Right ventricle myocardium superior (tissue), 1 donor: ENCODE data around the gene RIOK3. TPM values are rescaled to one million over a fixed set of nuclear protein-coding genes. Genes with fewer than 3 reads are reported as not detected.

Source experiments
- ATAC-seq: fragments of 200-7000 bp; cut with Tn5 transposase; one replicate; pipeline ENCODE4 v1.9.1; 2020; ENCODE audit warnings: mild to moderate bottlenecking; ENCODE audit not compliant: poor library complexity
- DNase-seq: peaks from one replicate; pipeline ENCODE4 v3.0.0-alpha.2; 2020
- intact Hi-C: fragments of 100-400 bp; cut with DNase I; formaldehyde crosslinking; loops from one replicate; pipeline ENCODE4 v1.11.2; 2022
- total RNA-seq: library from RNA; stranded (reverse); fragmentation: NEBNext Ultra II Directional; extraction: Animal tissue kit (Norgen Biotek cat#: 25700); gene quantifications from one replicate; pipeline ENCODE4 v1.2.1, GENCODE V29; 2021
- donor health status: DM: no; HTN: yes; CAD: no; lungs with severe emphysema.

Gene RIOK3
- total RNA-seq, 1 donor from 2014 or later, result 51.5 TPM

DNA sequence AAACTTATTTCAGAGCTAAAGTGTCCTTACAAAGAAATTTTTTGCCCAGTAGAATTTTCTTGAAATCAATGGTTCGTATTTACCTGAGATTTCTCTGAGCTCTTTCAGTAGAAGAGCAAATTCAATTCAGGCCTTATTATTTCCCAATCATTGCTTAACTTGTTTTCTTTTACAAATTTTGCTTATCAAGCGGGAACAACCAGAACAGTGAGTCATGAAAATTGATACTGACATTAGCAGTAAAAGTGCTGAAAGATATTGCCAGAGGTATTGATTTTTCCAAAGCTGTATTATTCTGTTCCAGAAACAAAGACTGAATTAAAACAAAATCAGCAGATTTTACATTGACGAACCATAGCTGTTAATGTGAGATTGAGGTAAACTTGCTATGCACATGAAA lies 10.1 kb upstream of the RIOK3 start:
- ATAC-seq (no peak), DNase-seq (no peak)
- intact Hi-C loops, result no loop called here

- ATAC-seq (no peak), DNase-seq (no peak)
Observed at GRCh38 chr18:23448291-23448690, 4.8 kb upstream of the RIOK3 start.

GRCh38 chr18:23450022-23450421 lies 3.1 kb upstream of the RIOK3 start:
- no peak for DNase-seq
- ATAC-seq, result no peak
- intact Hi-C loops, result no loop called here

More at GRCh38 chr18:23448291-23448690, 4.8 kb upstream of the RIOK3 start:
- intact Hi-C loops, result no loop called here

- intact Hi-C loops, result no loop called here
- DNase-seq, result no peak
- ATAC-seq, result no peak
Observed at GRCh38 chr18:23451011-23451410, 2.1 kb upstream of the RIOK3 start.

- intact Hi-C loops, result no loop called here
- ATAC-seq (no peak), DNase-seq (no peak)
Observed at GRCh38 chr18:23451491-23451890, 1.6 kb upstream of the RIOK3 start.

DNA sequence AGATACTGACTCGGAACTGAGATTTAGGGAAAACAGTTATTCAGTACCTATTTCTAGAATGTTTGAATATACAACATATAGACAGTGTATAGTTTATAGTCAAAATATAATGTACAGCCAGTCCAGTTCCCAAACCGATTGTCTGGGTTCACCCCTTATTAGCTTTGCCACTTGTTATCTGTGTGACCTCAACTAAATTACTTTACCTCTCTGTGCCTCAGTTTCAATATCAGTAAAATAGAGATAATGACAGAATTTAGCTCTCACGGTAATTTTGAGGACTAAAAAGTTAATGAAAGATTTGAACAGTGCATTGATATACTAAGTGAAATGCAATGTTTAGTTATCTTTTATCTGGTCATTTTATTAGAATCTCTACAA lies 750 bp upstream of the RIOK3 start:
- DNase-seq (no peak), ATAC-seq (no peak)
- intact Hi-C loops, result no loop called here

DNA sequence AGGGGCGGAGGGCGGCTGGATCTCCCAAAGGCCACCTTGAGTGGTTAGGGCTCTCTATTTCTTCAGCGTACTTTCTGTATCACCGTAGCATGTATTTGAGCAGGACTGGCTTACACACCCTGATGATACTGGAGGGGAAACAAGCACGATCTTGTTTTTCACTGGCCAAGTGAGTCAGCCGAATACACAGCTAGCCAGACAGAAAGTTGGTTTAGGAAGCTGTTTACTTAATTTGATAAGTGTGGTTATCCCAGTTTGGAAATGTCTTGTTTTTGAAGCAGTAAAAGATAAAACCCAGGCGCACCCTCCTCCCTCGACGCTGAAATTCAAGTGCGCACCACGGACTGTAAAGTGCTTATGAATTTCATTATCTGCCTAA lies 582 bp downstream of the RIOK3 start:
- ATAC-seq, result peak; percentile 21
- intact Hi-C loops, result no loop called here

GRCh38 chr18:23456835-23457234 lies 3.7 kb downstream of the RIOK3 start:
- no peak for ATAC-seq
- DNase-seq, result no peak
- intact Hi-C loops, result no loop called here

More for the DNA sequence above, 582 bp downstream of the RIOK3 start:
- DNase-seq, result no peak

DNA sequence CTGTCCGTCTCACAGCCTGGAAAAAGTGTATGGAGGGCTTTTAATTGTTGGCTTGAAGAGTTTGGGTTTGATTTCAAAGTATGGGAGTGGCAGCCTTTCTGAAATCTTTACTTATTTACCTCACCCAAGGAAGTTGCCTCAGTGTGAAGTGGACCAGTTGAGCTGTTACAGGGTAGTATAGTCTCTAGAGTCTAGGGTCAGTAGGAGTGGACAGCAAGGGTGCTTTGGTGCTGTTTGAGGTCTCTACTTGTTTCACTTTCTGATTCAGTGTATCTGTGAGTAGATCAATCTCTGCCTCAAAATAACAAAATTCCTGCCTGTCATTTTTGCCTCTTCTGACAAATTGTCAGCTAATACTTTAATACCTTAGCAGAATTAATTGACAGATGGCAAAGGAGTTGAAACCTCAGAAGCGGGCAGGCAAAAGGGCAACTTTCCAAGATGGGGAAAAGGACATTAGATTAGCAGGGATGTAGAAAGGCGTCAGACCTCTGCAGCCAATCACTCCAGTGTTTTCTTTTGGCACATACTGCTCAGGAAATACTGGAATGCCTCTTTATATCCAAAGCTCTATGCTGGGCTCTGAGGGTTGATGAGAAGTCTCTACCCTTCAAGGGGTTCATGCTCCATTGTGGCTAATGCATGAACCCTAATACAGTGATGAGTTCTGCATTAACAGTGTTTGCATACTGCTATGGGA lies 5.9 kb downstream of the RIOK3 start:
- no peak for DNase-seq
- intact Hi-C loops, result no loop called here
- peak; percentile 24 for ATAC-seq

GRCh38 chr18:23459530-23459921 lies 6.4 kb downstream of the RIOK3 start:
- intact Hi-C loops, result no loop called here
- ATAC-seq (no peak), DNase-seq (no peak)

DNA sequence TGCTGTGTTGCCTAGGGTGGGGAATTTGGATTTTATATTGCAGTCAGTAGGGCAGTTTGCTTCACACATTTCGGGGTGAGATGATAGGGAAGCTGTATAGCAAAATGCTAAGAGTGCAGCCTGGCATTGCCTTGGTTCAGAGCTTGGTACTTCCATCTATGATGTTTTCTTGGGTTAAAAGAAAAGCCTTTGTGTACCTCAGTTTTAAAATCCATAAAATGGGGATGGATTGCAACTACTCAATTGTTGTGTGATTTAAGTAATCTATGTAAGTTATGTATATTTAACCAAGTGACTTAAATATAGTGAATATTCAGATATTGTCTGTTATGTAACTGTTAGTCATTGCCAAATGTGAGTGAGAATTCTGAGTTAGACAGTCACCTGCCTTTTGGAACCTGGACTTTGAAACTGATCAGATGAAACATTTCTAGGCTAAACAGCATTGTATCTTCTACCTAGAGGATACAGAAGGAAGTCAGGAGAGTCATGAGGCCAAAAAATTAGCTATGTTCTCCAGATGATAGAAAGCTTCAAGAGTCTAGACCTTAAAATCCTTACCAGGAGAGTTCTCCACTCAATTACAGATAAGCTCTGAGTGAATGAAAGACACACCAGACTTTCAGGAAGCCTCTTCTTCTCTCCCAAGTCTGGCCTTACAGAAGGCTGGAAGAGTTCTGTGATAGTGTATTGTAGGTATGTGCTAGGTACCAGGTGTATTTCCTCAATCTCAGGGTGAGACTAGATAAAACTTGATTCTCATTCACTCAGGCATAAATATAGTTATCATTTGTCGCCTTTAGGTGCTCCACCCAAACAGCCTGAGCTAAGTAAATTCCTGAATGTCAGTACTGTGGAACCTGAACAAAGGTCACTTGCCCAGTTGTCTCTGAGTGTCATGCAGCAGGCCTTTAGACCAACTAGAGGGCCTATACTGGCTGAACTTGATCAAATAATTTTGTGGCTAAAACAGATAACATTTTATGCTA lies 7.5 kb downstream of the RIOK3 start:
- DNase-seq (no peak), ATAC-seq (peak; percentile 49)
- intact Hi-C loops, result no loop called here

- no peak for ATAC-seq
- intact Hi-C loops, result no loop called here
- no peak for DNase-seq
Observed at GRCh38 chr18:23462876-23463275, 9.8 kb downstream of the RIOK3 start.

DNA sequence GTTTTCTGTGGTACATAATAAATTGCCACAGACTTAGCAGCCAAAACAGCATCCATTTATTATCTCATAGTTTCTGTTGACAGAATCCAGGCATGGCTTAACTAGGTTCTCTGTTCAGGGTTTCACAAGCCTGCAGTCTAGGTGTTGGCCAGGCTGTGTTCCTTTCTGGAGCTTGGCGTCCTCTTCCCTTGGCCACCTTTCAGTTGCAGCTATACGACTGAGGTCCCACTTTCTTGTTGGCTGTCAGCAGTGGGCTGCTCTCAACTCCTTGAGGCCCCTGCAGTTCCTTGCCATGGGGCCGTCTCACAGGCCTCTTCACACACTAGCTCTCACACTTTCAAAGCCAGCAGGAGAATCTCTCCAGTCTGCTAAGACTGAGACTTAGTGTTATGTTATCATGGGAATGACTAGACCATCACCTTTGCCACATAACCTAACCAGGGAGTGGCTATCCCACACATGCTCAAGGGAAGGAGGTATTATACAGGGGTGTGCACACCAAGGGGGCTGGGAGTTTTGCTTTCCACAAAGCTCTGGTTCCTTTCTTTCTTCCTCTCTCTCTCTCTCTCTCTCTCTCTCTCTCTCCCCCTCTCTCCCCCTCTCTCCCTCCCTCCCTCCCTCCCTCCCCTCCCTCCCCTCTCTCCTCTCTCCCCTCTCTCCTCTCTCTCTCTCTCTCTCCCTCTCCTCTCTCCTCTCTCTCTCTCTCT lies 15.8 kb downstream of the RIOK3 start:
- intact Hi-C loops, result no loop called here
- ATAC-seq (peak; percentile 43), DNase-seq (no peak)

- intact Hi-C loops, result no loop called here
- ATAC-seq (no peak), DNase-seq (no peak)
Observed at GRCh38 chr18:23470620-23471387, 17.7 kb downstream of the RIOK3 start.

- DNase-seq (no peak), ATAC-seq (no peak)
- intact Hi-C loops, result no loop called here
Observed at GRCh38 chr18:23471486-23471885, 18.4 kb downstream of the RIOK3 start.

GRCh38 chr18:23479829-23480505 lies 26.9 kb downstream of the RIOK3 start:
- intact Hi-C loops, result no loop called here
- ATAC-seq, result peak; percentile 41
- DNase-seq, result no peak

GRCh38 chr18:23484561-23485182 lies 31.6 kb downstream of the RIOK3 start:
- intact Hi-C loops, result no loop called here
- DNase-seq, result no peak
- ATAC-seq, result no peak

- intact Hi-C loops, result no loop called here
- ATAC-seq, result no peak
- no peak for DNase-seq
Observed at GRCh38 chr18:23485386-23485785, 32.3 kb downstream of the RIOK3 start.
